RPMI7951 (cell line): ENCODE measurements around the gene KCMF1. TPM values are rescaled to one million over a fixed set of nuclear protein-coding genes. Genes with fewer than 3 reads are reported as not detected.
"Not testable (repeated sequence)": the region's sequence is repeated elsewhere in the genome, so short reads cannot be mapped to it uniquely, and the experiment has no call there.

Experiments
- DNase-seq: peaks from one replicate; pipeline ENCODE4 v3.0.0-alpha.2; 2012; ENCODE audit warnings: low read depth
- total RNA-seq: library from RNA; depleted of rRNA; stranded (reverse); fragments of >200 nt; shearing (Covaris generic); gene quantifications from 2 replicates; pipeline ENCODE4 v1.2.3, GENCODE V29; 2014; rRNA removed

The KCMF1 gene
- 48.3 and 56.4 TPM in 2 replicates for total RNA-seq

- DNase-seq: peak; percentile 74
Measured at GRCh38 chr2:84970868-84971509, at the start of gene KCMF1. Gene KCMF1, plus strand, starts transcription at chr2:84971161. Its CDS starts 291 bp downstream, at chr2:84971452.

GRCh38 chr2:84923009-84923408, 48.0 kb upstream of the KCMF1 start:
- DNase-seq: no peak

GRCh38 chr2:84924173-84925106, 46.5 kb upstream of the KCMF1 start:
- DNase-seq: peak; percentile 75

GRCh38 chr2:84925336-84925723, 45.6 kb upstream of the KCMF1 start:
- DNase-seq: no peak

- peak; percentile 94 for DNase-seq
Measured at GRCh38 chr2:84925724-84926376, 45.1 kb upstream of the KCMF1 start.

- DNase-seq: no peak
Measured at GRCh38 chr2:84927275-84927627, 43.7 kb upstream of the KCMF1 start.

GRCh38 chr2:84931384-84931821, 39.6 kb upstream of the KCMF1 start:
- DNase-seq: no peak

- no peak for DNase-seq
Measured at GRCh38 chr2:84938194-84938879, 32.6 kb upstream of the KCMF1 start.

- no peak for DNase-seq
Measured at GRCh38 chr2:84939426-84940087, 31.4 kb upstream of the KCMF1 start.

- DNase-seq: no peak
Measured at GRCh38 chr2:84940088-84940470, 30.9 kb upstream of the KCMF1 start.

GRCh38 chr2:84940831-84941412, 30.0 kb upstream of the KCMF1 start:
- no peak for DNase-seq

- DNase-seq: no peak
Measured at GRCh38 chr2:84942166-84942565, 28.8 kb upstream of the KCMF1 start.

- no peak for DNase-seq
Measured at GRCh38 chr2:84942964-84943421, 28.0 kb upstream of the KCMF1 start.

- no peak for DNase-seq
Measured at GRCh38 chr2:84944295-84944909, 26.6 kb upstream of the KCMF1 start.

GRCh38 chr2:84945838-84946203, 25.1 kb upstream of the KCMF1 start:
- DNase-seq: not testable (repeated sequence)

GRCh38 chr2:84946204-84947009, 24.6 kb upstream of the KCMF1 start:
- peak; percentile 71 for DNase-seq

- DNase-seq: no peak
Measured at GRCh38 chr2:84947010-84947593, 23.9 kb upstream of the KCMF1 start.

GRCh38 chr2:84953535-84953934, 17.4 kb upstream of the KCMF1 start:
- no peak for DNase-seq

GRCh38 chr2:84954329-84954728, 16.6 kb upstream of the KCMF1 start:
- DNase-seq: no peak
